Hematopoietic multipotent progenitor cell treated with erythropoietin and hydrocortisone succinate and interleukin-3 and kit ligand, for 6 days (in vitro differentiated cells): ENCODE data around the gene ALX1.
"Not testable (repeated sequence)": the region's sequence is repeated elsewhere in the genome, so short reads cannot be mapped to it uniquely, and the experiment has no call there.

ENCODE experiments used
- DNase-seq: peaks from one replicate; pipeline ENCODE4 v3.0.0-alpha.2; 2015

Gene ALX1

DNA sequence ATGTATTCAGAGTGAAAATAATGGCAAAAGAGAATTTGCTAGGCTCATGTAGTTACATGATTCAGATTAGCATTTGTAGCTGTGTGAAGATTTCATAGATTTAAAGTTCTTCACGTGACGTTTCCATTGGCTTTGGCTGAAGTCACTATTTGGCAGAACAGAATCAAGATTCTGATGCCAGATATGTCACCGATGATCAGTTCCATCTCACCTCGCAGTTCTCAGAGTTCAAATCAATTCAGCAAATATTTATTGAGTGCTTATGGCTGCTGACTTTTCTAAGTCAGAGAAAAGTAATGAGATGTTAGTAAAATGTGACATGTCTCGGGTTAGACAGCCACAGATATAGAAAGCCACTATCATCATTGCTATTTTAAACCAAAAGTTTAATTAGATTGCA is 28.4 kb downstream of the ALX1 start:
- no peak for DNase-seq

DNA sequence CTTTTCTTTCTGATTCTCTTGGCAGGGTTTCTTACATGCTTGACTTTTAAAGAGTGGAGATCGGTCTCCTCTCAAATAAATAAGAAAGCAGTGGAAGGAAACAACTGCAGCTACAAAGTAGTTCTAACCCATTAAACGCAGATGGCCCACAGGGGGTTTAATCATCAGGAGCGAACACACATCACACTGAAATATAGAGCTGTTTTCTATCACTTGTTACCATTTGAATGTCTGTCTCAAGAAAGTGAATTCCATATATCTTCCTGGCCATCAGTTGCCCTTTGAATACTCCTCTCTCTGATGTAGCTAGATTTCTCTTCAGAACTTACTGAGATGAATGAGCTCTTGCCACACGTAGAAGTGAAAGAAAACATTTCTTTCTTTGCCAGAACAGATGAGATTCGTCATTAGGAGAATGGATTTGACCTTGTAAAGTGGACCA is 29.1 kb downstream of the ALX1 start:
- no peak for DNase-seq

DNA sequence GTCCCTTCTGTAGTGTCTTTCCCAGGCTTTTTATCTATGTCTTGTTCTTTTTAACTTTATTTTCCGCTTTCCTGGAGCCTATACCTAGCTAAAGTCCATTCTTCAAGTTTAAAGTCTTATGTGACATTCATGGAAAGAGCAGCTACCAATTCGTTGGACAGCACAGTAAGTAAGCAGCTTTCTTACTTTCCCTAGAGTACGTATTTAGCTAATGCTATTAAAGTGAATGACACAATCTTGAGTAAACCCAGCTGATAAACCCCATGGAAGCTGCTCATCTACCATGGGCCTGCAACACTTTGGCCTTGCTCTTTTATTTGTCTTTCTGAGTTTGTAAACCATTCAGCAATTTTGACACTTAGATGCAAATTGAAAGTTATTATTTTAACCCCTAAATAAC is 30.0 kb downstream of the ALX1 start:
- DNase-seq = no peak

DNA sequence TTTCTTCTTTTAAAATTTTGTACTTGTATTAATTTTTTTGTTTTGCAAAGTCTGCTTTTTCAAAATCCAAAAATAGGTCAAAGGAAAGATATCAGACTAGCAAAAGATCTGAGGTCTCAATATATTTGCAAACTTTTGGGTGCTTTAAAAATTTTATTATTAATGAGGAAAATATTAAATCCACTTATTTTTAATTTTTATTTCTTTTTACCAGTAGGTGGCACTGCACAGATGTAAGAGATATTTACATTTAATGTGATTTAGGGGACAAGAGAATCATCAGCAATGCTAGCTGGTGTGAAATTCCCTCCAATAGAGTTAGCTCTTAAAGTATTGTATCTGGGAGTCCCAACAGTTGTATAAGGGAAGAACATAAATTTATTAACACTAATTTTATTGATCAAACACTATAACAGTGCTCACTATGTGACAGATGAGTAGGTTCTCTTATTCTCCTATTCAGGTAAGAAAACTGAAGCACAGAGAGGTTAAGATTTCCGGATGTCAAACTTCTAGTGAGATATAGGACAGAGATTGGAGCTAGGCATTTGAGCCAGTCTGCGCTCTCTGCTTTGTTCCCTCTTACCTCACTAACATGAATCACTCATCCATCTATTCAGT is 30.5 kb downstream of the ALX1 start:
- peak; percentile 25 for DNase-seq

DNA sequence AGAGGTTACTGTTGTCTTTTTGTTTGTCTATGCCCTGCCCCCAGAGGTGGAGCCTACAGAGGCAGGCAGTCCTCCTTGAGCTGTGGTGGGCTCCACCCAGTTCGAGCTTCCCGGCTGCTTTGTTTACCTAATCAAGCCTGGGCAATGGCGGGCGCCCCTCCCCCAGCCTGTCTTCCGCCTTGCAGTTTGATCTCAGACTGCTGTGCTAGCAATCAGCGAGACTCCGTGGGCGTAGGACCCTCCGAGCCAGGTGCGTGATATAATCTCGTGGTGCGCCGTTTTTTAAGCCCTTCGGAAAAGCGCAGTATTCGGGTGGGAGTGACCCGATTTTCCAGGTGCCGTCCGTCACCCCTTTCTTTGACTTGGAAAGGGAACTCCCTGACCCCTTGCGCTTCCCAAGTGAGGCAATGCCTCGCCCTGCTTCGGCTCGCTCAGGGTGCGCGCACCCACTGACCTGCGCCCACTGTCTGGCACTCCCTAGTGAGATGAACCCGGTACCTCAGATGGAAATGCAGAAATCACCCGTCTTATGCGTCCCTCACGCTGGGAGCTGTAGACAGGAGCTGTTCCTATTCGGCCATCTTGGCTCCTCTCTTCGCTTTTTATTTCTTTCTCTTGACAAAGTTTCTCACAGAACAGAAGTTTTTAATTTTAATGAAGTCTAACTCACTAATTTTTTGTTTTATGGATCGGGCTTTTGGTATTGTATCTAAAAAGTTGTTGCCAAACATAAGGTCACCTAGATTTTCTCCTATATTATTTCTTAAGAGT is 38.0 kb downstream of the ALX1 start:
- DNase-seq = not testable (repeated sequence)

DNA sequence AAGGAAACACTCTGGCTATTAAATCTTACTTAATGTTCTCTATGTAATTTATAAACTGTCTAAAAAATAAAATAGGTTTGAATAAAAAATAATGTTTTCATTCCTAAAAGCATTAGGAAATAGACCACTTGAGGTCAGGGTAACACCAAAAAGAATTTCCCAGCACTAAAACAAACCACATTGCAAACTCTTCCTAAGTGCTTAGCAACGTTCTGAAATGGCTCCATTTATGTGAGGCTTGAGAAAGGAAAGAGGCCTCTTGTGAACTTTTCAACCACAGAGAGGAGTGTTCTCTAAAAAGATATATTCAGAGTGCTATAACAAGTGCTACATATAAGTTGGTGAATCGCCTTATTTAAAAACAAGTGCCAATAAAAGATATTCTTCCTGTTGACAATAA is 42.7 kb downstream of the ALX1 start:
- DNase-seq = no peak

DNA sequence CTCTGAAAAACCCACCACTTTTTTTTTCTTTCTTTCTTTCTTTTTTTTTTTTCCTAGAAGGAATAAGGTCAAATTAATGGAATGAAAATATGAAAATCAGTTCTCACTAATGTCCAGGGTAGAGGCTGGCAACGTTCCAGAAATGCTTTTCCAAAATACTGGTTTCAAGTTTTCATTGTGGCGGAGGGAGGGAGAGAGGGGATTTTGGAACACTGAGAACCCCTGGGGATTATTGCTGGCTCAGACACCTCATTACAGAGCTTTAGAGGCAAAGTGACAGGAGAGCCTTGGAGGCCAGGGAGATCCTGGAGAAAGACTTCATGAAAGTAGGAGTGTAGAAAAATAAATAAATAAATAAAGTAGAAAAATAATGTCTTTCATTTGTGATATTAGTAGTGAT is 45.4 kb downstream of the ALX1 start:
- DNase-seq = no peak

DNA sequence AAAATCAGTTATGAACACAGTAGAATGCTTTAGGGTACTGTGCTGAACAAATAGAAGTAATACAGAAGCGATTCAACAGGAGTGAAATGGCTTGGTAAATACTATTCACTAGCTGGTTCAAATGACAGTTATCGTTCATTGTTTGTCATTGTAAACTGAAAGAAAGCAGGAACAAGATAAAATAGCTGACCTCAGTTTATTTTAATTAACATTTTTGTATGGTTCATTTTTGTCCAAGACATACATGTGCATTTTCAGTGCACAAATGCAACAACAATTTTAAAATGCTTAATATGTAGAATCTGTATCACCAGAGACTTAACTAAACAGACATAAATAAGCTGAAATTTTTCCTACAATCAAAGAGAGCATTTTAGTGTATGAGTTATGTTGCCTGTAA is 49.9 kb downstream of the ALX1 start:
- DNase-seq = no peak

DNA sequence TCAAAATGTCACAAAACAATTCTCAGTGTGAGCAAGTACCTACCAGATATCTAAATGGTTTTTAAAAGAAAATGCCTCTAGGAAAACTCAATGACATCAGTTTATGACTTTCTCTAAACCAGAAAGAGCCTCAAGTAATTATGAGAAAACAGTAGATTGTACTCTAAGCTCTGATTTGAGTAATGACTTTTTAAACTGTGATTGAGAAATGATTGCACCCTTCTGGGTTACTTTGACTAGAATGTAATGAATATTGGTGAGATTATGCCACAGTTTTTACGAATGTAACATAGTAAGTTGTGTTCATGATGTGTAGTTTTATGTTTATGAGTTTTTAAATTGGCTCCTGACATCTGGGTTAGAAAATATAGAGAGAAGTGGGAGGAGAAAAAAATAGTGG is 68.8 kb downstream of the ALX1 start:
- no peak for DNase-seq

DNA sequence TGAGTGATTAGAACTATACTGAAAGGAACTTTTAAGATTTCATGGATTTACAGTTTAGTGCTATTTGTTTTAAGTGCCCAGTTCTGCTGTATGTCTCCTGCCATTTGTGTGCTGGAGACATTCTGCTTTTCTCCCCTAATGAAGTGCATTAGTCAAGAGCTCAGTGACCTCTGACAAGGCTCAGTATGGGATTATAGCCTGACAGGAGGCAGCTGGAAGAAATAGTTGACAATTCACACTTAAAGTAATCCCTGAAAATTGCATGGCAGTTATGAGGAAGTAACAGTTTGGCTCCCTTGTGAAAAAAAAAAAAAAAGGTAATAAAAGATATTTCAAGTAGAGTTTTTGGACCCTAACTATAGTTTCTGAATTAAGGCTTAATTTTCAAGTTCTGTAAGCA is 70.3 kb downstream of the ALX1 start:
- no peak for DNase-seq
